ENCODE measurements around the gene ZNF195.

DNA sequence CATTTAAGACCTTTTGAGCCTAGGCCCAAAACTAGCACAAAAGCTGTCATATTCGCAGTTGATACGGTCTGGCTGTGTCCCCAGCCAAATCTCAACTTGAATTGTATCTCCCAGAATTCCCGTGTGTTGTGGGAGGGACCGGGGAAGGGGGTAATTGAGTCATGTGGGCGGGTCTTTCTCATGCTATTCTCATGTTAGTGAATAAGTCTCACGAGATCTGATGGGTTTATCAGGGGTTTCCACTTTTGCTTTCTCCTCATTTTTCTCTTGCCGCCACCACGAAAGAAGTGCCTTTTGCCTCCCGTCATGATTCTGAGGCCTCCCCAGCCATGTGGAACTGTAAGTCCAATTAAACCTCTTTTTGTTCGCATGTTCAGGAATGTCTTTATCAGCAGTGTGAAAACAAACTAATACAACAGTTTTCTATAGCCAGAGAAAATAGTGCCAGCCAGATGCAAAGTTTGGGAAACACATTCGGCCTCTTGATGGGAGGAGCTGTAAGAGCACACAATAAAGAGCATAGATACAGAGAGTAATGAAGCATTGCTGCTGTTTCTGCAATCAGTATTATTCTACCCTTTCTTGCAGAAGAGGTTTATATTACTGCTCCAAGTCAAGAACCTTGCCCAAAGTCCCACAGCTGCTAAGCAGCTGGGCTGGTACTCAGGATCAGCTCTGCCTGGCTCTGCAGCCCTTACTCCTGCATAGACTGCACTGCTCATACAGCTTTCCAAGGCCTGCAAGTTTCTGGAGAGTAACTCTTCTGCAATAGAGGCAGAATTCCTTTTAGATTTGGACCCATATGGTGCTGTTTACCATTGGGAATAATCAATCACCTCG lies 2.0 kb upstream of the ZNF195 start:
- TF ChIP-seq, protein P1, sequence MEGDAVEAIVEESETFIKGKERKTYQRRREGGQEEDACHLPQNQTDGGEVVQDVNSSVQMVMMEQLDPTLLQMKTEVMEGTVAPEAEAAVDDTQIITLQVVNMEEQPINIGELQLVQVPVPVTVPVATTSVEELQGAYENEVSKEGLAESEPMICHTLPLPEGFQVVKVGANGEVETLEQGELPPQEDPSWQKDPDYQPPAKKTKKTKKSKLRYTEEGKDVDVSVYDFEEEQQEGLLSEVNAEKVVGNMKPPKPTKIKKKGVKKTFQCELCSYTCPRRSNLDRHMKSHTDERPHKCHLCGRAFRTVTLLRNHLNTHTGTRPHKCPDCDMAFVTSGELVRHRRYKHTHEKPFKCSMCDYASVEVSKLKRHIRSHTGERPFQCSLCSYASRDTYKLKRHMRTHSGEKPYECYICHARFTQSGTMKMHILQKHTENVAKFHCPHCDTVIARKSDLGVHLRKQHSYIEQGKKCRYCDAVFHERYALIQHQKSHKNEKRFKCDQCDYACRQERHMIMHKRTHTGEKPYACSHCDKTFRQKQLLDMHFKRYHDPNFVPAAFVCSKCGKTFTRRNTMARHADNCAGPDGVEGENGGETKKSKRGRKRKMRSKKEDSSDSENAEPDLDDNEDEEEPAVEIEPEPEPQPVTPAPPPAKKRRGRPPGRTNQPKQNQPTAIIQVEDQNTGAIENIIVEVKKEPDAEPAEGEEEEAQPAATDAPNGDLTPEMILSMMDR (IDR thresholded peaks at IDR 0.05), result no peak
- no peak for TF ChIP-seq POLR2A (IDR thresholded peaks at IDR 0.05)

All from Peyer's patch (tissue), 4 donors.